Stimulated activated CD4-positive, alpha-beta T cell treated with anti-CD3 and anti-CD28 coated beads, Interleukin-12 subunit alpha, Interleukin-12 subunit beta, amount 100 ng/mL, for 48 hours (primary cell): Measurements from ENCODE around the gene TCL1A.

ENCODE experiments used
- DNase-seq, 3 donors: peaks; one replicate each; pipeline ENCODE4 v3.0.0-alpha.2; 2020; ENCODE audit warnings: low read depth in 2 of 3, low spot score in 1 of 3

Gene TCL1A

GRCh38 chr14:95707327-95707726, 6.6 kb downstream of the TCL1A start:
- no peak for DNase-seq

GRCh38 chr14:95705518-95705917, 8.4 kb downstream of the TCL1A start:
- no peak for DNase-seq

- no peak for DNase-seq
These were observed 10.1 kb downstream of the TCL1A start for GRCh38 chr14:95703805-95704204.

GRCh38 chr14:95703341-95703740, 10.6 kb downstream of the TCL1A start:
- DNase-seq, result no peak

GRCh38 chr14:95701846-95702221, 12.1 kb downstream of the TCL1A start:
- no peak for DNase-seq

GRCh38 chr14:95700221-95700976, 13.5 kb downstream of the TCL1A start:
- no peak for DNase-seq

- no peak for DNase-seq
These were observed 14.5 kb downstream of the TCL1A start for GRCh38 chr14:95699412-95699811.

GRCh38 chr14:95698287-95698686, 15.6 kb downstream of the TCL1A start:
- no peak for DNase-seq

- DNase-seq, result no peak
These were observed 16.2 kb downstream of the TCL1A start for GRCh38 chr14:95697764-95698163.

GRCh38 chr14:95696741-95697140, 17.2 kb downstream of the TCL1A start:
- no peak for DNase-seq

GRCh38 chr14:95695913-95696312, 18.0 kb downstream of the TCL1A start:
- no peak for DNase-seq

GRCh38 chr14:95695051-95695450, 18.9 kb downstream of the TCL1A start:
- no peak for DNase-seq

- no peak for DNase-seq
These were observed 21.8 kb downstream of the TCL1A start for GRCh38 chr14:95692109-95692508.

GRCh38 chr14:95691591-95691990, 22.3 kb downstream of the TCL1A start:
- DNase-seq, result no peak

- no peak for DNase-seq
These were observed 23.1 kb downstream of the TCL1A start for GRCh38 chr14:95690815-95691214.

- no peak for DNase-seq
These were observed 24.5 kb downstream of the TCL1A start for GRCh38 chr14:95689441-95689840.

GRCh38 chr14:95686935-95687334, 27.0 kb downstream of the TCL1A start:
- DNase-seq, result no peak

- no peak for DNase-seq
These were observed 27.7 kb downstream of the TCL1A start, which contains the start of gene TCL1B for GRCh38 chr14:95685978-95686922. Gene TCL1B (plus strand): TSS chr14:95686426. CDS start chr14:95686468, 42 bp downstream.

GRCh38 chr14:95683793-95684192, 30.1 kb downstream of the TCL1A start:
- DNase-seq, result no peak

GRCh38 chr14:95681153-95681552, 32.8 kb downstream of the TCL1A start:
- no peak for DNase-seq

- no peak for DNase-seq
These were observed 33.8 kb downstream of the TCL1A start for GRCh38 chr14:95679998-95680735.
